ENCODE results near the gene SMAD3.

The SMAD3 gene

DNA sequence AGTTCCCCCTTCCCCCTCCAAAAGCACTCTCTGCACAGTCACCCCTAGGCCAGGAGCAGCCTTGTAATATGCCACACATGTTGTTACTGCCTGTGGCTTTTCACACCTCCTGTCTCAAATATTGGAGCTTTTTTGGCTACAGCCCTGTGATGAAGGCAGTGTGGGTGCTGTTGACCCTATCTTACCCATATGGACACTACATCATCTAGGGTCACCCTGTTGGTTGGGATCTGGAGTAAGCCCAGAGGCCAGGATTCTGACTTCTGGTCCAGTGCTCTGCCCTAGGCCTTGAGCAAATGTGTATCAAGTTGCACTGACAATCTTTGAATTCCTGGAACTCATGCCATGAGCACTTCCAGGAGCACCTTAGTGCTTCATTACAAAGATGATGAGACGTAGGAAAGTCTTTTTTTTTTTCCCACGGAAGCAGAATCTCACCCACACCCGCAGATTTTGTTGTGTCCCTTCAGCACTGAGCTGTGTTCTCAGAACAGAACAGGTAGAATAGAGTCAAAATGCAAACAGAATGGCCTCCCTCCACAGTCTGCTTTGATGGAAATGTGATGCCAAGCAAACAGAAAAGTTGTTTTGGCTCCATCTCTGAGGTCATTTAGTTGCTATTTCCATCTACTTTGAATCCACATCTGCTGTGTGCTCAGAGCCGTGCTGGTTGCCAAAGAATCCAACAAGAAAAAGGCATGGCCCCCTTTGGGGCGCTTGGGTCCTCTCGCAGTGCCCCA lies 49.6 kb downstream of the SMAD3 start:
- TF ChIP-seq, protein P1, sequence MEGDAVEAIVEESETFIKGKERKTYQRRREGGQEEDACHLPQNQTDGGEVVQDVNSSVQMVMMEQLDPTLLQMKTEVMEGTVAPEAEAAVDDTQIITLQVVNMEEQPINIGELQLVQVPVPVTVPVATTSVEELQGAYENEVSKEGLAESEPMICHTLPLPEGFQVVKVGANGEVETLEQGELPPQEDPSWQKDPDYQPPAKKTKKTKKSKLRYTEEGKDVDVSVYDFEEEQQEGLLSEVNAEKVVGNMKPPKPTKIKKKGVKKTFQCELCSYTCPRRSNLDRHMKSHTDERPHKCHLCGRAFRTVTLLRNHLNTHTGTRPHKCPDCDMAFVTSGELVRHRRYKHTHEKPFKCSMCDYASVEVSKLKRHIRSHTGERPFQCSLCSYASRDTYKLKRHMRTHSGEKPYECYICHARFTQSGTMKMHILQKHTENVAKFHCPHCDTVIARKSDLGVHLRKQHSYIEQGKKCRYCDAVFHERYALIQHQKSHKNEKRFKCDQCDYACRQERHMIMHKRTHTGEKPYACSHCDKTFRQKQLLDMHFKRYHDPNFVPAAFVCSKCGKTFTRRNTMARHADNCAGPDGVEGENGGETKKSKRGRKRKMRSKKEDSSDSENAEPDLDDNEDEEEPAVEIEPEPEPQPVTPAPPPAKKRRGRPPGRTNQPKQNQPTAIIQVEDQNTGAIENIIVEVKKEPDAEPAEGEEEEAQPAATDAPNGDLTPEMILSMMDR (IDR thresholded peaks at IDR 0.05; ENCODE audit: extremely low read depth, missing control alignments) = no peak
- no peak for DNase-seq (ENCODE audit: low spot score)

DNA sequence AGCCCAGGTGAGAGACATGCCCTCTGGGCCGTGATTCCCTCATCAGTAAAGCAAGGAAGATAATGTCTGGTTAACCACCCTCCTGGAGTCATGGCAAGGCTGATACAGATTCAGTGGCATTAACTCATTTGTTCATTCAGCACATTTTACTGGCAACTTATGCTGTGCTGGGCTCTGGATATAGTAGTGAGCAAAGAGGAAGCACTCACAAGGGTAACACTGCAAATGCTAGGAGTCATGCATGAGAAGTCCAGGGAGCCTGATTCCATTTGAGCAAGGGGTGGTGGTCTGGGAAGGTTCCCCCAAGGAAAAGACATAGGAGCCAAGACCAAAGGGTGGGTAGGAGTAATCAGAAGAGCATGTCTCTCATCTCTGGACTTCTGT lies 50.2 kb downstream of the SMAD3 start:
- TF ChIP-seq, protein P1 (IDR thresholded peaks at IDR 0.05; ENCODE audit: extremely low read depth, missing control alignments) = no peak
- no peak for DNase-seq (ENCODE audit: low spot score)

DNA sequence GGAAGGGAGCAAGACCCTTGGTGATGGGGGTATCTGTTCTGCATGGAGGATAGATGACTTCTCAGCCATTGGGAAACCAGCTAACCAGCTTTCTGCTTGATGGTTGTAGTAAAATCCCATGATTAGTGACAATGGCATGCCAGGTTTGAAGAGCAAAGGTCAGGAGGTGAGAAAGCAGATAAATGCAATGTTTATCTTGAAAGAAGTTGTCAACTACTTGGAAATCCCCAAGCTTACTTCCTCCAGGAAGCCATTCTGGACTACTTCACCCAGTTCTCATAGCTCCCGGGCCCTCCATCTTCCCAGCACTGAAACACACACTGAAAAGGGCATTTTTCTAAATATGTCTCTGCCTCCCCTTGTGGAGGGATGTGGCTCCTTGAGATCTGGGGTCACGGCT lies 51.3 kb downstream of the SMAD3 start:
- DNase-seq (ENCODE audit: low spot score) = no peak
- TF ChIP-seq, protein P1 (IDR thresholded peaks at IDR 0.05; ENCODE audit: extremely low read depth, missing control alignments) = no peak

DNA sequence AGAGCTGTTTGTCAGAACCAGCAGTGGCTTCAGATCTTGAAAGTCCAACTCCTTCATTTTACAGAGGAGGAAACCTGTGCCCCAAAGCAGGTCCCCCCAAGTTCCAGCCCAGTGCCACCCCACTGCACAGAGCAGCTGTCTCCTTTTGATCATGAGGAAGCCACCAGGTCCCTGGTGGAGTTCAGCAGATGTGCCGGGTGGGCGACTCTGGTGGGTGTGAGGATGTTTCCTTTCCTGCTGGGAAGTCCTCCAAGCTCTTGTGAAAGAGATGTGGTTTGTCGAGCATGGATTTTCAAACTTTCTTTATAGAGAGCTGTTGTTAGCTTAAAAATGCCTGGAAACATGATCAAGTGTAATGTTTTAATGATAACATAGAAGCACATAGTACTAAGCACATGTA lies 52.0 kb downstream of the SMAD3 start:
- TF ChIP-seq, protein P1 (IDR thresholded peaks at IDR 0.05; ENCODE audit: extremely low read depth, missing control alignments) = no peak
- no peak for DNase-seq (ENCODE audit: low spot score)

DNA sequence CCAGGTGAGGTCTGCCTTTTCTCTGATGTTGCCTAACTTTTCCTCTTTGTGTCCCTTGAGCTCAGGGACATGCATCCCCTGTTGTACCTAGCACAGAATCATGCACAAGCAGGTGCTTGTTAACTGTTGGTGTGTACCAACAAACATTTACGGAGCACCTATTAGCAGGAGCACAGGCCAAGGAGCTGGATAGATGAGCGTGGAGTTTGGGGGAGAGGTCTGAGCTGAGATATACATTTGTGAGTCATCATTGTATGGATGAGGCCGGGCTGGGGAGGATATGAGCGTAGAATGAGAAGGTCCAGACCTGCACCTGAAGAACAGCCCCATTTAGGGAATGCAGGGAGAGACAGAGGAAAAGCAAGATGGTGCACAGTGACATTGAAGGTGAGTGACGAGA lies 53.4 kb downstream of the SMAD3 start:
- no peak for DNase-seq (ENCODE audit: low spot score)
- TF ChIP-seq, protein P1 (IDR thresholded peaks at IDR 0.05; ENCODE audit: extremely low read depth, missing control alignments) = no peak

DNA sequence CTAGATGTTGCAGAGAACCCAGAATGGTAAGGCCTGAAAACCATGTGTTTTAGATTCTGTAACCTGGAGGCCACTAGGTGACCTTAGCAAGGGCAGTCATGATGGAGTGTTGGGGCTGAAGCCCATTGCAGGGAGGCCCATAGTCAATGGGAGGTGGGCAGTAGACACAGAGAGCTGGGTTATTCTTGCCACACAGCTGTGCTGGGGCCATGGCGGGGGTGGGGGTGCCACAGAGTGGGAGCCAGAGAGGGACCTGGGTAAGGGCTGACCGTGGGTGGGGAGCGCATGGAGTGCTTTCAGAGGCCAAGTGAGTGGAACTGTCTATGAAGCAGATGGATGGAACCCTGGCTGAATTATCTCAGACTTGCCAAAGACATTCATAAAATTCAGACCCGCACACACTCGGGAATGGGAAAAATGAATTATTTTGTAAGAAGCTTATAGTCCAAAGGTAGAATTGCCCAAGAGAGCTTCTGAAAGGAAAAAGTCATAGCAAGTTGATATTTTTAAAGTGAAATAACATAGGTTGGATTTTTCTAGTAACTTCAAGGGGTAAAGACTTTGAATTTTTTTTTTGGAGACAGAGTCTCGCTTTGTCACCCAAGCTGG lies 53.9 kb downstream of the SMAD3 start:
- TF ChIP-seq, protein P1 (IDR thresholded peaks at IDR 0.05; ENCODE audit: extremely low read depth, missing control alignments) = no peak
- DNase-seq (ENCODE audit: low spot score) = no peak

DNA sequence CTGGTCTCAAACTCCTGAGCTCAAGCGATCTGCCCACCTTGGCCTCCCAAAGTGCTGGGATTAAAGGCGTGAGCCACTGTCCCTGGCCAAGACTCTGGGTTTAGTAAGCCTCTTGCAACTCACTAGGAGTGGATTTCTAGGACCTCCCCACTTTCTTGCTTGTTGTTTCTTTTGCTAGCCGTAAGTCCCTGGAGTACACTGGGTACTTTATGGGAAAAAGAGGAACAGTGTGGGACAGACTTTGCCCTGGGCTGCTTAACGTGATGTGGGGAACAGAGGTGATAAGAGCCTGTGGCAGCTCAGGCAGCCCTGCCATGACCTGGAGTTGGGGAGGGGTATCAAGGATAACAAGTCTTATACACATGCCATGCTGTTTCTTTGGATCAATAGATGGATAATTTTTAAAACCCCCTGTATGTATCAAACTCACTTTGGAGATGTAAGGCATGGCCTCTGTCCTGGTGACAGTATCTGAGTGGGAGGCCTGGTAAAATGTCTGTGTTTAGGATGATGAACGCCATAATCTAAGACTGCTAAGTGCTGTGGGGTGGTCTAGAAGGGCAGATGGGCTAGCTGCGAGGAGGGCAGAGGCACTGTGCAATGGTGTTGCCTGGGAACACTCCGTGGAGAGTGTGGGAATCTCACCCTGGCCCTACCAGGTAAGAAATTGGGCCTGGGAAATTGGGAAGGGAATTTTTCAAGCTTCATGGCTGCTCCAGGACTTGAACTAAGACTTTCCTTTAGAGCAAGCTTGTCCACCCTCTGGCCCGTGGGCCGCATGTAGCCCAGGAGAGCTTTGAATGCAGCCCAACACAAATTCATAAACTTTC lies 54.8 kb downstream of the SMAD3 start:
- DNase-seq (ENCODE audit: low spot score) = no peak
- TF ChIP-seq, protein P1 (IDR thresholded peaks at IDR 0.05; ENCODE audit: extremely low read depth, missing control alignments) = no peak
